GM12878 (cell line): ENCODE results near the gene ZBTB5. TPM values are rescaled to one million over a fixed set of nuclear protein-coding genes. Genes with fewer than 3 reads are reported as not detected.

Source experiments
- ATAC-seq: fragments of 200-7000 bp; cut with Tn5 transposase; 3 replicates; pipeline ENCODE4 v1.9.1; 2020; ENCODE audit warnings: mild to moderate bottlenecking, moderate library complexity
- Bru-seq: library from RNA; stranded (reverse); fragments of 400-500 nt; gene quantifications from one replicate; lab custom pipeline; 2021; lab: Mats Ljungman, UMichigan
- BruChase-seq, 2 experiments: library from RNA; stranded (reverse); fragments of 400-500 nt; gene quantifications; one replicate each; lab custom pipeline; 2021; lab: Mats Ljungman, UMichigan
- BruUV-seq: library from RNA; stranded (reverse); fragments of 400-500 nt; replicated peaks from 2 replicates; lab custom pipeline; 2021; lab: Mats Ljungman, UMichigan
- CTCF ChIA-PET: fragments of 300-600 bp; sonication (Branson Sonifier 250); formaldehyde crosslinking; extraction: SDS; loops from one replicate; lab custom pipeline; 2021; ENCODE audit warnings: inconsistent platforms; lab: Yijun Ruan, JAX
- POLR2A ChIA-PET: fragments of 350-600 bp; formaldehyde crosslinking; extraction: SDS; loops from one replicate; lab custom pipeline; 2021; ENCODE audit warnings: inconsistent platforms; lab: Charles Lee
- RAD21 ChIA-PET: fragments of 300-600 bp; sonication (Branson Sonifier 250); formaldehyde crosslinking; loops from one replicate; lab custom pipeline; 2023; ENCODE audit warnings: antibody characterized with exemption; ENCODE audit not compliant: unreplicated experiment; lab: Charles Lee
- SMC1A ChIA-PET: fragments of 300-600 bp; sonication (Branson Sonifier 250); formaldehyde crosslinking; loops from one replicate; lab custom pipeline; 2023; ENCODE audit not compliant: unreplicated experiment, uncharacterized antibody; lab: Charles Lee
- DNase-seq: peaks from one replicate; pipeline ENCODE4 v3.0.0-alpha.2; 2011; ENCODE audit warnings: low read depth, low spot score
- FAIRE-seq: peaks from 3 replicates; lab custom pipeline; 2011; peaks lifted over from hg19 to GRCh38; lab: Jason Lieb, UNC
- H2AFZ ChIP-seq: 2 replicates; pipeline ENCODE4 v1.6.0; 2011; ENCODE audit warnings: low read depth, low read length, control low read depth; ENCODE audit not compliant: control insufficient read depth
- H3K27ac ChIP-seq: 2 replicates; pipeline ENCODE4 v1.5.1; 2011; ENCODE audit warnings: control low read depth; ENCODE audit not compliant: control insufficient read depth, insufficient read depth
- H3K27me3 ChIP-seq, 2 experiments: replicated peaks in 1 of 2; 2 replicates each; pipeline versions ENCODE4 v1.6.0 to v1.6.1; 2011; ENCODE audit warnings: low read length in 1 of 2; ENCODE audit not compliant: control insufficient read depth in 2 of 2, insufficient read depth in 2 of 2
- H3K36me3 ChIP-seq, 2 experiments: 2 replicates each; pipeline ENCODE4 v1.5.1; 2011; ENCODE audit warnings: low read length in 1 of 2; ENCODE audit not compliant: control insufficient read depth in 2 of 2, insufficient read depth in 2 of 2
- H3K4me1 ChIP-seq: 2 replicates; pipeline ENCODE4 v1.6.1; 2011; ENCODE audit warnings: mild to moderate bottlenecking, low read length, moderate library complexity, mixed read lengths; ENCODE audit not compliant: control insufficient read depth, insufficient read depth
- H3K4me2 ChIP-seq: 2 replicates; pipeline ENCODE4 v1.6.0; 2011; ENCODE audit warnings: control low read depth; ENCODE audit not compliant: control insufficient read depth, insufficient read depth
- H3K4me3 ChIP-seq: fragments of 200-600 bp; sonication (generic); 2 replicates; pipeline ENCODE4 v1.5.1; 2016
- H3K79me2 ChIP-seq: 2 replicates; pipeline ENCODE4 v1.6.0; 2011; ENCODE audit warnings: low read length; ENCODE audit not compliant: control insufficient read depth, insufficient read depth
- H3K9ac ChIP-seq: 2 replicates; pipeline ENCODE4 v1.8.0; 2011; ENCODE audit warnings: low read length, control low read depth, mixed read lengths; ENCODE audit not compliant: control insufficient read depth, insufficient read depth
- H3K9me3 ChIP-seq: replicated peaks from 3 replicates; pipeline ENCODE4 v1.5.1; 2011; ENCODE audit warnings: mild to moderate bottlenecking, low read length; ENCODE audit not compliant: control insufficient read depth, insufficient read depth
- H4K20me1 ChIP-seq: 2 replicates; pipeline ENCODE4 v1.6.0; 2011; ENCODE audit not compliant: control insufficient read depth, insufficient read depth
- ATF3 ChIP-seq: IDR thresholded peaks from 2 replicates; pipeline ENCODE4 v1.6.1; 2011; ENCODE audit warnings: low read depth, mild to moderate bottlenecking, low read length, moderate library complexity, borderline replicate concordance; ENCODE audit errors: extremely low read depth
- CREM ChIP-seq: IDR thresholded peaks from 2 replicates; pipeline ENCODE4 v1.6.1; 2014; ENCODE audit warnings: antibody characterized with exemption, low read depth
- EP300 ChIP-seq, 2 experiments: fragments of 150-350 bp in 1 of 2; IDR thresholded peaks; 2 replicates each; pipeline ENCODE4 v1.6.1; 2011 to 2012; ENCODE audit warnings: low read depth in 2 of 2, low read length in 2 of 2, borderline replicate concordance in 1 of 2, improper control_type of control experiment in 1 of 2, inconsistent platforms in 1 of 2; ENCODE audit not compliant: control insufficient read depth in 1 of 2
- IRF4 ChIP-seq: IDR thresholded peaks from 2 replicates; pipeline ENCODE4 v1.6.1; 2011; ENCODE audit warnings: low read depth, low read length
- JUND ChIP-seq: IDR thresholded peaks from 2 replicates; pipeline ENCODE4 v1.6.1; 2012; ENCODE audit warnings: low read depth, mild to moderate bottlenecking, low read length, improper control_type of control experiment, moderate library complexity
- RBBP5 ChIP-seq: fragments of 200-600 bp; sonication (generic); conservative IDR thresholded peaks from 2 replicates; pipeline ENCODE4 v1.6.1; 2016
- RELA ChIP-seq: fragments of 450-650 bp; IDR thresholded peaks from 2 replicates; pipeline ENCODE4 v1.8.0; 2014; ENCODE audit warnings: borderline replicate concordance; ENCODE audit not compliant: partially characterized antibody
- SREBF1 ChIP-seq: IDR thresholded peaks from 2 replicates; pipeline ENCODE4 v1.6.1; 2012; ENCODE audit warnings: mild to moderate bottlenecking, low read length
- STAT3 ChIP-seq: IDR thresholded peaks from 2 replicates; pipeline ENCODE4 v1.6.1; 2011; ENCODE audit warnings: low read depth, low read length, improper control_type of control experiment
- USF2 ChIP-seq: IDR thresholded peaks from 2 replicates; pipeline ENCODE4 v1.6.1; 2011; ENCODE audit warnings: low read depth, low read length, improper control_type of control experiment, borderline replicate concordance
- WGBS: methylation state at CpG from one replicate; pipeline ENCODE4 v1.1.6; 2016; ENCODE audit warnings: low lambda C conversion rate; ENCODE audit not compliant: insufficient replicate concordance, insufficient coverage; ENCODE audit errors: missing lambda C conversion rate; 5-methylcytosine and 5-hydroxymethylcytosine counted together
- in situ Hi-C: fragments of 300-500 bp; cut with MboI; formaldehyde crosslinking; loops from 9 replicates; pipeline ENCODE4 v1.14.3; 2018; ENCODE audit warnings: mixed read lengths
- intact Hi-C: fragments of 100-400 bp; cut with micrococcal nuclease; formaldehyde crosslinking; loops from one replicate; pipeline ENCODE4 v1.14.2; 2022; ENCODE audit not compliant: unreplicated experiment
- long read RNA-seq, 2 experiments: library from polyadenylated mRNA; unstranded; transcript quantifications; one replicate each; pipeline ENCODE4 v2.0.0, GENCODE V29; 2019 to 2020
- polyA minus RNA-seq, 3 experiments: library from RNA; depleted of rRNA, polyadenylated mRNA; stranded (reverse); fragments of >200 nt; gene quantifications; 2 replicates each; pipeline ENCODE4 v1.2.3, GENCODE V29; 2011
- polyA plus RNA-seq, 11 experiments: library from polyadenylated mRNA; depleted of rRNA in 4 of 11; unstranded in 6 of 11; stranded (reverse) in 5 of 11; fragments of >200 nt; fragmentation: Nextera tagmentation in 4 of 11; fragmentation: Illumina TruSeq in 1 of 11; extraction: Ambion mirVana in 4 of 11; extraction: Trizol in 1 of 11; gene quantifications; 1 replicate in 1 of 11; 2 replicates in 10 of 11; pipeline versions ENCODE4 v1.2.1 to v1.2.3, GENCODE V29; 2011 to 2016; ENCODE audit warnings: inconsistent platforms in 2 of 11, missing spikeins in 2 of 11, low read depth in 1 of 11
- total RNA-seq, 4 experiments: library from RNA; depleted of rRNA in 3 of 4; stranded (reverse); fragments of >200 nt in 3 of 4; fragmentation: Illumina TruSeq in 1 of 4; extraction: Trizol in 1 of 4; gene quantifications; 2 replicates each; pipeline versions ENCODE4 v1.2.1 to v1.2.3, GENCODE V29; 2013 to 2021
- TF ChIP-seq, protein P1 (sequence below): fragments of 450-650 bp; IDR thresholded peaks from 2 replicates; pipeline ENCODE4 v1.6.1; 2017; ENCODE audit warnings: mild to moderate bottlenecking
- TF ChIP-seq, protein P2 (sequence below): fragments of 150-350 bp; IDR thresholded peaks from 2 replicates; pipeline ENCODE4 v1.6.1; 2014; ENCODE audit warnings: mild to moderate bottlenecking, low read depth, low read length

Gene ZBTB5
- 35.8 and 37.5 TPM in 2 replicates for total RNA-seq (2013; cell fraction: nucleolus; rRNA removed)
- total RNA-seq (2014; rRNA removed) (12.8 and 15.6 TPM in 2 replicates), total RNA-seq (2014; rRNA removed; fragmentation: Illumina TruSeq; extraction: Trizol) (11.4 and 12.2 TPM in 2 replicates), total RNA-seq (2021) (12.7 and 13.3 TPM in 2 replicates), polyA plus RNA-seq (2011; rRNA removed) (29.2 and 32.5 TPM in 2 replicates), polyA plus RNA-seq (2014; fragmentation: Illumina TruSeq; extraction: Trizol) (14.3 and 14.5 TPM in 2 replicates), polyA plus RNA-seq (2014; fragmentation: Nextera tagmentation; extraction: Ambion mirVana) (1 to 10 TPM; 1.4 to 2.5 TPM), polyA plus RNA-seq (2014; rRNA removed) (13.0 and 13.2 TPM in 2 replicates), polyA plus RNA-seq (2016; fragmentation: Nextera tagmentation; extraction: Ambion mirVana) (1 to 10 TPM; 4.5 to 4.6 TPM), polyA minus RNA-seq (2011; rRNA and poly(A)+ RNA removed) (30.5 and 31.2 TPM in 2 replicates), Bru-seq, nascent RNA (percentile 92 among the genes with signal in this experiment), BruChase-seq, experiment 1, labeled RNA remaining after a 6-hour chase (percentile 73 among the genes with signal in this experiment), BruChase-seq, experiment 2, labeled RNA remaining after a 2-hour chase (percentile 83 among the genes with signal in this experiment)
- polyA plus RNA-seq (2011; ENCODE audit: low read depth): 9.4 TPM
- polyA plus RNA-seq (2011; cell fraction: cytosol; rRNA removed): 23.3 and 26.5 TPM in 2 replicates
- 31.1 and 48.9 TPM in 2 replicates for polyA plus RNA-seq (2011; cell fraction: nucleus; rRNA removed)
- 11.2 and 14.0 TPM in 2 replicates for polyA plus RNA-seq (2012)
- polyA minus RNA-seq (2011; cell fraction: cytosol; rRNA and poly(A)+ RNA removed): 8.2 and 9.6 TPM in 2 replicates
- 13.8 and 19.0 TPM in 2 replicates for polyA minus RNA-seq (2011; cell fraction: nucleus; rRNA and poly(A)+ RNA removed)
- long read RNA-seq, experiment 1, partial matches to known transcripts: 0 of 2 reads
- long read RNA-seq, experiment 1, other reads (novel, unspliced or antisense): 2 of 2 reads
- long read RNA-seq, experiment 2, full-length matches to known transcripts: 1 of 4 reads
- long read RNA-seq, experiment 2, partial matches to known transcripts: 0 of 4 reads
- long read RNA-seq, experiment 2, other reads (novel, unspliced or antisense): 3 of 4 reads

DNA sequence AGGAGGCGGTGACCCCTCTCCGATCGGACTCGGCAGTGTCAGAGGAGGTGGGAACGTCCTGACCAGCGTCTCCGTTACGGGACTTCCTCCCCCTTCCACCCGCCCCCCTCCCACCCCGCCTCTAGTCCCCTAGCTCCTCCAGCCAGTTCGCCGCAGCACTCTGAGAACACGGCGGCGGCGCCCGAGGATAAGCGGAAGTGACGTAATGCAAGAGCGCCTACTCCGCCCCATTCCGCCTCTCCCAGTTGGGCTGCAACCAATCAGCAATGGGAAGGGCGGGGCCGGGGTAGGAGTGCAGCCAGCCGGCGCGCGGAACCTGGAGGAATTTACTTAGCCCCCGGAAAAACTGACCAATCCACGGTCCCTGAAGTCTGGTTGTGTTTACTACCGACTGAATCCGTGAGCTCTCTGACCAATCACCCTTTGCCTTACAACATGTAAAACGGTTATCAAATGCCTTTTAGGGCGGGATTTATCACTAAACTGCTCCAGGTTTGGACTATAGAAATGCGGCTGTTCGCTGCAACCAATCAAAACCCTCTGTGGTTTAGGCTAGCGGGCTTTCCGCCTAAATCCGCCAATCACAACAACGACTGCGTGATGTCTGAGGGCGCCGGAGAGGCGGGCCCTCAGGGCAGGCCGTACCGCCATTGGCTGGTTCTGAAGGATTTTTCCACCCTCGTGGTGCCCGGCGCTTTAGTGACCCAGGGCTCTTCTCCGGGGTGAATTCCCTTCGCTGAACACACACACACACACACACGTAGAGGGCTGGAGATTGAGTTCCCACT lies at the start of gene ZBTB5:
Gene ZBTB5 (minus strand): TSS at position 202 of the 788 bp plus-strand sequence. CDS start 22,899 bp downstream, outside the sequence.
- Histone ChIP-seq H4K20me1 (no peaks in the 10 kb centered on the region), H3K9ac (peak within 1 kb of the TSS; percentile 95), H3K36me3 (no peaks in the 10 kb centered on the region), H3K4me2 (peak within 1 kb of the TSS; percentile 90), H3K79me2 (peaks cover 45% of the 10 kb centered on the region), H3K27ac (peak within 1 kb of the TSS; percentile 92), H3K4me3 (peak within 1 kb of the TSS; percentile 84), H3K27me3 (no peaks in the 10 kb centered on the region), H3K9me3 (no peaks in the 10 kb centered on the region), H2AFZ (peak within 1 kb of the TSS; percentile 85), H3K4me1 (no peaks in the 10 kb centered on the region)
- WGBS: 1% methylated on average over 43 of the region's 52 CpGs
- ChIA-PET CTCF (interaction anchor here (1.2 to 1.9 kb wide), 5 partner anchors 16 to 124 kb away, joined by 3 to 7 read pairs (median 5); no protein-coding TSS in a partner anchor), SMC1A (interaction anchor here (0.6 to 3.9 kb wide), 7 partner anchors 13 to 61 kb away, joined by 3 to 33 read pairs (median 3); no protein-coding TSS in a partner anchor), RAD21 (interaction anchor here (0.6 to 1.9 kb wide), 8 partner anchors 14 to 611 kb away, joined by 4 to 11 read pairs (median 5); partner anchors contain the start of gene POLR1E), POLR2A (interaction anchor here (0.5 to 4.9 kb wide), 7 partner anchors 21 to 703 kb away, joined by 3 to 28 read pairs (median 4); partner anchors contain the start of genes POLR1E and TOMM5)
- BruUV-seq: no TSS peak
- DNase-seq: peak; percentile 100
- peak; percentile 85 for ATAC-seq
- intact Hi-C loops (loop anchor here (1.0 to 10.0 kb wide), 4 partner anchors 55 to 599 kb away; partner anchors contain the start of genes PAX5, SHB and TOMM5), in situ Hi-C loops (no loop called here)
- peak; percentile 96 for FAIRE-seq
- TF ChIP-seq EP300 (IDR thresholded peaks at IDR 0.05; ENCODE audit: borderline replicate concordance in 1 of 2, control insufficient read depth in 1 of 2, low read depth in 2 of 2, low read length in 2 of 2) (no peak), RELA (no peak), CREM (peak; percentile 89), SREBF1 (0 out of 2 replicates have a peak, but pooled peaks have one; percentile 26), ATF3 (no peak), RBBP5 (no peak), USF2 (peak; percentile 17; the same call in 1 of the 2 replicates), JUND (peak; percentile 48; the same call in 1 of the 2 replicates), STAT3 (no peak), IRF4 (0 out of 2 replicates have a peak, but pooled peaks have one; percentile 10)
- TF ChIP-seq, protein P1, sequence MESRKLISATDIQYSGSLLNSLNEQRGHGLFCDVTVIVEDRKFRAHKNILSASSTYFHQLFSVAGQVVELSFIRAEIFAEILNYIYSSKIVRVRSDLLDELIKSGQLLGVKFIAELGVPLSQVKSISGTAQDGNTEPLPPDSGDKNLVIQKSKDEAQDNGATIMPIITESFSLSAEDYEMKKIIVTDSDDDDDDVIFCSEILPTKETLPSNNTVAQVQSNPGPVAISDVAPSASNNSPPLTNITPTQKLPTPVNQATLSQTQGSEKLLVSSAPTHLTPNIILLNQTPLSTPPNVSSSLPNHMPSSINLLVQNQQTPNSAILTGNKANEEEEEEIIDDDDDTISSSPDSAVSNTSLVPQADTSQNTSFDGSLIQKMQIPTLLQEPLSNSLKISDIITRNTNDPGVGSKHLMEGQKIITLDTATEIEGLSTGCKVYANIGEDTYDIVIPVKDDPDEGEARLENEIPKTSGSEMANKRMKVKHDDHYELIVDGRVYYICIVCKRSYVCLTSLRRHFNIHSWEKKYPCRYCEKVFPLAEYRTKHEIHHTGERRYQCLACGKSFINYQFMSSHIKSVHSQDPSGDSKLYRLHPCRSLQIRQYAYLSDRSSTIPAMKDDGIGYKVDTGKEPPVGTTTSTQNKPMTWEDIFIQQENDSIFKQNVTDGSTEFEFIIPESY: no peak
- TF ChIP-seq, protein P2, sequence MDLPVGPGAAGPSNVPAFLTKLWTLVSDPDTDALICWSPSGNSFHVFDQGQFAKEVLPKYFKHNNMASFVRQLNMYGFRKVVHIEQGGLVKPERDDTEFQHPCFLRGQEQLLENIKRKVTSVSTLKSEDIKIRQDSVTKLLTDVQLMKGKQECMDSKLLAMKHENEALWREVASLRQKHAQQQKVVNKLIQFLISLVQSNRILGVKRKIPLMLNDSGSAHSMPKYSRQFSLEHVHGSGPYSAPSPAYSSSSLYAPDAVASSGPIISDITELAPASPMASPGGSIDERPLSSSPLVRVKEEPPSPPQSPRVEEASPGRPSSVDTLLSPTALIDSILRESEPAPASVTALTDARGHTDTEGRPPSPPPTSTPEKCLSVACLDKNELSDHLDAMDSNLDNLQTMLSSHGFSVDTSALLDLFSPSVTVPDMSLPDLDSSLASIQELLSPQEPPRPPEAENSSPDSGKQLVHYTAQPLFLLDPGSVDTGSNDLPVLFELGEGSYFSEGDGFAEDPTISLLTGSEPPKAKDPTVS: no peak
